H1 (cell line): ENCODE data around the gene FRMPD4.

ENCODE experiments used
- ATF2 ChIP-seq: IDR thresholded peaks from 2 replicates; pipeline ENCODE4 v1.6.1; 2012; ENCODE audit warnings: low read length, inconsistent platforms
- CEBPB ChIP-seq: IDR thresholded peaks from 2 replicates; pipeline ENCODE4 v1.6.1; 2012; ENCODE audit warnings: low read depth, low read length
- CHD2 ChIP-seq: IDR thresholded peaks from 2 replicates; pipeline ENCODE4 v1.6.1; 2012; ENCODE audit warnings: low read length, improper control_type of control experiment
- CTCF ChIP-seq, 3 experiments: IDR thresholded peaks; 1 replicate in 2 of 3; 2 replicates in 1 of 3; pipeline versions ENCODE4 v1.5.1 to v1.6.1; 2011; ENCODE audit warnings: low read length in 3 of 3, mild to moderate bottlenecking in 3 of 3, inconsistent platforms in 2 of 3, low read depth in 1 of 3, moderate library complexity in 1 of 3; ENCODE audit not compliant: insufficient read depth in 1 of 3; ENCODE audit errors: control extremely low read depth in 1 of 3
- EZH2 ChIP-seq: fragments of 200-600 bp; sonication (generic); IDR thresholded peaks from 2 replicates; pipeline ENCODE4 v1.7.1; 2012; ENCODE audit warnings: low read depth, mild to moderate bottlenecking, moderate library complexity, low read length, inconsistent platforms; ENCODE audit not compliant: severe bottlenecking
- HDAC6 ChIP-seq: IDR thresholded peaks from one replicate; pipeline ENCODE4 v1.7.1; 2012; ENCODE audit warnings: low read depth, mild to moderate bottlenecking, inconsistent platforms, low read length, moderate library complexity
- NRF1 ChIP-seq: IDR thresholded peaks from 2 replicates; pipeline ENCODE4 v1.6.1; 2011; ENCODE audit warnings: mild to moderate bottlenecking, low read depth, low read length, improper control_type of control experiment
- PHF8 ChIP-seq: fragments of 200-600 bp; sonication (generic); conservative IDR thresholded peaks from 2 replicates; pipeline ENCODE4 v1.7.1; 2012; ENCODE audit warnings: low read depth, mild to moderate bottlenecking, inconsistent platforms, low read length, moderate library complexity
- POLR2A ChIP-seq, 2 experiments: IDR thresholded peaks; 1 replicate in 1 of 2; 2 replicates in 1 of 2; pipeline ENCODE4 v1.6.1; 2011; ENCODE audit warnings: low read depth in 2 of 2, low read length in 2 of 2, mild to moderate bottlenecking in 2 of 2; ENCODE audit errors: control extremely low read depth in 1 of 2
- POLR2AphosphoS5 ChIP-seq: IDR thresholded peaks from 2 replicates; pipeline ENCODE4 v1.6.1; 2011; ENCODE audit warnings: low read depth, low read length
- RAD21 ChIP-seq, 2 experiments: IDR thresholded peaks in 1 of 2; conservative IDR thresholded peaks in 1 of 2; 2 replicates each; pipeline ENCODE4 v1.6.1; 2011; ENCODE audit warnings: low read depth in 2 of 2, low read length in 2 of 2, improper control_type of control experiment in 1 of 2, inconsistent platforms in 1 of 2, mild to moderate bottlenecking in 1 of 2, moderate library complexity in 1 of 2
- RFX5 ChIP-seq: IDR thresholded peaks from 2 replicates; pipeline ENCODE4 v1.6.1; 2011; ENCODE audit warnings: low read depth, low read length, improper control_type of control experiment, borderline replicate concordance
- TBP ChIP-seq: IDR thresholded peaks from 2 replicates; pipeline ENCODE4 v1.6.1; 2011; ENCODE audit warnings: low read depth, low read length, improper control_type of control experiment
- TEAD4 ChIP-seq: IDR thresholded peaks from 2 replicates; pipeline ENCODE4 v1.6.1; 2012; ENCODE audit warnings: low read depth, low read length, inconsistent platforms, mixed read lengths

GRCh38 chrX:12159799-12160198 is 21.5 kb downstream of the FRMPD4 start:
- TF ChIP-seq RAD21 (IDR thresholded peaks at IDR 0.05 in 1 of 2, conservative IDR thresholded peaks at IDR 0.05 in 1 of 2; ENCODE audit: low read depth in 2 of 2, low read length in 2 of 2) (no peak), ATF2 (no peak), CTCF (IDR thresholded peaks at IDR 0.05; ENCODE audit: control extremely low read depth in 1 of 3, insufficient read depth in 1 of 3, low read depth in 1 of 3, low read length in 3 of 3) (no peak), PHF8 (no peak), RFX5 (no peak), CHD2 (no peak), EZH2 (no peak), CEBPB (no peak), TBP (no peak), POLR2AphosphoS5 (no peak), TEAD4 (no peak), NRF1 (no peak), HDAC6 (no peak), POLR2A (IDR thresholded peaks at IDR 0.05; ENCODE audit: control extremely low read depth in 1 of 2, low read depth in 2 of 2, low read length in 2 of 2) (no peak)
